Mesothelial cell of epicardium (in vitro differentiated cells): Measurements from ENCODE around the gene BIN1. TPM values are rescaled to one million over a fixed set of nuclear protein-coding genes. Genes with fewer than 3 reads are reported as not detected.

Source experiments
- DNase-seq, 2 experiments: peaks; one replicate each; pipeline ENCODE4 v3.0.0; 2021; ENCODE audit warnings: low spot score in 2 of 2; ENCODE audit not compliant: unreplicated experiment in 2 of 2
- H3K27ac Mint-ChIP-seq: 2 replicates; pipeline ENCODE4 v1.8.0; 2021; ENCODE audit warnings: mixed read lengths
- H3K27me3 Mint-ChIP-seq: 2 replicates; pipeline ENCODE4 v1.8.0; 2021; ENCODE audit warnings: low read depth, mixed read lengths
- H3K36me3 Mint-ChIP-seq: 2 replicates; pipeline ENCODE4 v1.8.0; 2021; ENCODE audit warnings: mixed read lengths
- H3K4me1 Mint-ChIP-seq: 2 replicates; pipeline ENCODE4 v1.8.0; 2021; ENCODE audit warnings: mixed read lengths
- H3K4me3 Mint-ChIP-seq: 2 replicates; pipeline ENCODE4 v1.8.0; 2021; ENCODE audit warnings: mild to moderate bottlenecking, moderate library complexity, mixed read lengths
- H3K9me3 Mint-ChIP-seq: 2 replicates; pipeline ENCODE4 v1.8.0; 2021; ENCODE audit warnings: mixed read lengths
- CTCF ChIP-seq: fragments of 200-600 bp; sonication (generic); IDR thresholded peaks from one replicate; pipeline ENCODE4 v1.5.0; 2021; ENCODE audit warnings: antibody characterized with exemption; ENCODE audit not compliant: unreplicated experiment
- total RNA-seq: library from RNA; stranded (reverse); gene quantifications from 3 replicates; pipeline ENCODE4 v1.2.1, GENCODE V29; 2021

Gene BIN1
- total RNA-seq, 1 donor from 2014 or later = 45.7 TPM

- no peak for DNase-seq
- Mint-ChIP-seq H3K4me1 (peaks cover 12% of the 10 kb centered on the region), H3K4me3 (no peak overlapping the region), H3K27ac (no peak overlapping the region), H3K9me3 (no peaks in the 10 kb centered on the region), H3K27me3 (peaks cover 4% of the 10 kb centered on the region), H3K36me3 (no peaks in the 10 kb centered on the region)
- TF ChIP-seq CTCF = no peak
Measured at GRCh38 chr2:127016329-127016728, 90.6 kb downstream of the BIN1 start.

GRCh38 chr2:127015106-127015910, 91.6 kb downstream of the BIN1 start:
- H3K4me1 Mint-ChIP-seq = peaks cover 18% of the 10 kb centered on the region
- peaks cover 4% of the 10 kb centered on the region for H3K27me3 Mint-ChIP-seq
- H3K36me3 Mint-ChIP-seq = no peaks in the 10 kb centered on the region
- no peak for TF ChIP-seq CTCF
- H3K27ac Mint-ChIP-seq = no peak overlapping the region
- no peak for DNase-seq
- no peak overlapping the region for H3K4me3 Mint-ChIP-seq
- peaks cover 2% of the 10 kb centered on the region for H3K9me3 Mint-ChIP-seq

- Mint-ChIP-seq H3K9me3 (peaks cover 7% of the 10 kb centered on the region), H3K4me1 (peaks cover 18% of the 10 kb centered on the region), H3K36me3 (no peaks in the 10 kb centered on the region), H3K4me3 (no peak overlapping the region), H3K27me3 (peaks cover 4% of the 10 kb centered on the region), H3K27ac (no peak overlapping the region)
- DNase-seq = no peak
- TF ChIP-seq CTCF = no peak
Measured at GRCh38 chr2:127014630-127015029, 92.3 kb downstream of the BIN1 start.

GRCh38 chr2:127014224-127014623, 92.7 kb downstream of the BIN1 start:
- H3K27ac Mint-ChIP-seq = no peak overlapping the region
- H3K36me3 Mint-ChIP-seq = no peaks in the 10 kb centered on the region
- H3K4me3 Mint-ChIP-seq = no peak overlapping the region
- no peak for DNase-seq
- H3K4me1 Mint-ChIP-seq = peaks cover 18% of the 10 kb centered on the region
- H3K9me3 Mint-ChIP-seq = peaks cover 9% of the 10 kb centered on the region
- no peak for TF ChIP-seq CTCF
- peaks cover 1% of the 10 kb centered on the region for H3K27me3 Mint-ChIP-seq

GRCh38 chr2:127012868-127013267, 94.1 kb downstream of the BIN1 start:
- Mint-ChIP-seq H3K27me3 (peaks cover under 1% of the 10 kb centered on the region), H3K4me1 (peaks cover 18% of the 10 kb centered on the region), H3K9me3 (peaks cover 13% of the 10 kb centered on the region), H3K27ac (no peak overlapping the region), H3K36me3 (no peaks in the 10 kb centered on the region), H3K4me3 (no peak overlapping the region)
- no peak for TF ChIP-seq CTCF
- DNase-seq = no peak

- Mint-ChIP-seq H3K4me3 (no peak overlapping the region), H3K4me1 (peaks cover 18% of the 10 kb centered on the region), H3K27ac (no peak overlapping the region), H3K9me3 (peaks cover 13% of the 10 kb centered on the region), H3K36me3 (no peaks in the 10 kb centered on the region), H3K27me3 (no peaks in the 10 kb centered on the region)
- DNase-seq = no peak
- no peak for TF ChIP-seq CTCF
Measured at GRCh38 chr2:127012215-127012614, 94.7 kb downstream of the BIN1 start.
